Measurements from ENCODE around the gene UBE2J2. TPM values are rescaled to one million over a fixed set of nuclear protein-coding genes. Genes with fewer than 3 reads are reported as not detected.

Gene UBE2J2
- total and polyA plus RNA-seq, 2 experiments from 2014 or later: 47.1 to 70.2 TPM

GRCh38 chr1:1240822-1241587 lies 32.6 kb downstream of the UBE2J2 start:
- no peak overlapping the region for H2AFZ ChIP-seq
- H3K36me3 ChIP-seq (ENCODE audit: insufficient read depth): no peaks in the 10 kb centered on the region
- no peak overlapping the region for H3K4me3 ChIP-seq
- Mint-ChIP-seq H3K9me3 (no peaks in the 10 kb centered on the region), H3K27ac (no peak overlapping the region), H3K27me3 (ENCODE audit: insufficient read depth, low read depth, poor library complexity) (peaks cover 4% of the 10 kb centered on the region), H3K4me3 (no peak overlapping the region), H3K4me1 (no peaks in the 10 kb centered on the region), H3K36me3 (ENCODE audit: low read depth) (no peaks in the 10 kb centered on the region)
- no peak overlapping the region for H3K4me2 ChIP-seq
- peaks cover 3% of the 10 kb centered on the region; the same call in 1 of the 2 replicates for H3K4me1 ChIP-seq (ENCODE audit: insufficient read depth)
- H3F3A ChIP-seq (replicated peaks; ENCODE audit: low read depth): no peaks in the 10 kb centered on the region
- TF ChIP-seq CTCF (conservative IDR thresholded peaks at IDR 0.05; ENCODE audit: low read depth in 2 of 2): no peak
- no peak for TF ChIP-seq ETS1 (IDR thresholded peaks at IDR 0.05)
- TF ChIP-seq NANOG (IDR thresholded peaks at IDR 0.05; ENCODE audit: borderline replicate concordance): no peak
- no peak for TF ChIP-seq ZNF331 (CRISPR knock-in tag; IDR thresholded peaks at IDR 0.05; ENCODE audit: low read depth)
- no peaks in the 10 kb centered on the region for H3K79me2 ChIP-seq (replicated peaks; ENCODE audit: insufficient read depth)
- H3K27ac ChIP-seq (ENCODE audit: low read depth): no peak overlapping the region
- DNase-seq (ENCODE audit: low spot score): no peak
- no peaks in the 10 kb centered on the region for H3K9me2 ChIP-seq (ENCODE audit: insufficient read depth)
- ATAC-seq: no peak
- no peaks in the 10 kb centered on the region for H4K20me1 ChIP-seq (replicated peaks; ENCODE audit: insufficient read depth)
- H3K27me3 ChIP-seq (ENCODE audit: insufficient read depth): peaks cover 3% of the 10 kb centered on the region; the same call in 1 of the 2 replicates

- DNase-seq (ENCODE audit: low spot score) (no peak), ATAC-seq (no peak)
- Histone ChIP-seq H4K20me1 (replicated peaks; ENCODE audit: insufficient read depth) (no peaks in the 10 kb centered on the region), H3K36me3 (ENCODE audit: insufficient read depth) (no peaks in the 10 kb centered on the region), H3K27me3 (ENCODE audit: insufficient read depth) (no peaks in the 10 kb centered on the region), H3K79me2 (replicated peaks; ENCODE audit: insufficient read depth) (no peaks in the 10 kb centered on the region), H3K9me2 (ENCODE audit: insufficient read depth) (no peaks in the 10 kb centered on the region), H3K27ac (ENCODE audit: low read depth) (no peak overlapping the region), H2AFZ (no peak overlapping the region), H3K4me1 (ENCODE audit: insufficient read depth) (no peaks in the 10 kb centered on the region), H3F3A (replicated peaks; ENCODE audit: low read depth) (no peaks in the 10 kb centered on the region), H3K4me2 (no peak overlapping the region), H3K4me3 (no peak overlapping the region)
- H3K4me1 Mint-ChIP-seq: no peaks in the 10 kb centered on the region
- no peak overlapping the region for H3K27ac Mint-ChIP-seq
- no peak overlapping the region for H3K4me3 Mint-ChIP-seq
- H3K36me3 Mint-ChIP-seq (ENCODE audit: low read depth): no peaks in the 10 kb centered on the region
- H3K9me3 Mint-ChIP-seq: no peaks in the 10 kb centered on the region
- peaks cover 4% of the 10 kb centered on the region for H3K27me3 Mint-ChIP-seq (ENCODE audit: insufficient read depth, low read depth, poor library complexity)
- TF ChIP-seq JUNB (IDR thresholded peaks at IDR 0.05; ENCODE audit: unreplicated experiment): no peak
- TF ChIP-seq REST (IDR thresholded peaks at IDR 0.05; ENCODE audit: unreplicated experiment): no peak
- TF ChIP-seq POLR2AphosphoS5 (IDR thresholded peaks at IDR 0.05; ENCODE audit: low read depth): no peak
- no peak for TF ChIP-seq NANOG (IDR thresholded peaks at IDR 0.05; ENCODE audit: borderline replicate concordance)
- no peak for TF ChIP-seq EZH2phosphoT487 (IDR thresholded peaks at IDR 0.05; ENCODE audit: unreplicated experiment)
These were observed 33.3 kb downstream of the UBE2J2 start for GRCh38 chr1:1240348-1240732.

All from GM23338 (cell line).